HCT116 (cell line): Measurements from ENCODE around the gene DCTD. TPM values are rescaled to one million over a fixed set of nuclear protein-coding genes. Genes with fewer than 3 reads are reported as not detected.

Experiments used
- ATAC-seq: fragments of 200-7000 bp; cut with Tn5 transposase; 2 replicates; pipeline ENCODE4 v1.9.1; 2020; ENCODE audit warnings: mild to moderate bottlenecking, moderate library complexity
- Bru-seq: library from RNA; stranded (reverse); fragments of 400-500 nt; gene quantifications from one replicate; lab custom pipeline; 2021; lab: Mats Ljungman, UMichigan
- BruChase-seq, 2 experiments: library from RNA; stranded (reverse); fragments of 400-500 nt; gene quantifications; one replicate each; lab custom pipeline; 2021; lab: Mats Ljungman, UMichigan
- BruUV-seq: library from RNA; stranded (reverse); fragments of 400-500 nt; replicated peaks from 2 replicates; lab custom pipeline; 2021; lab: Mats Ljungman, UMichigan
- CTCF ChIA-PET: fragments of 300-600 bp; sonication (Branson Sonifier 250); formaldehyde crosslinking; loops from one replicate; lab custom pipeline; 2021; ENCODE audit warnings: antibody characterized with exemption; lab: Charles Lee
- POLR2A ChIA-PET: fragments of 300-600, 350-600 bp; sonication (Branson Sonifier 250); formaldehyde crosslinking; loops from one replicate; lab custom pipeline; 2021; ENCODE audit warnings: antibody characterized with exemption; lab: Charles Lee
- RAD21 ChIA-PET, 2 experiments: fragments of 300-600 bp; sonication (Branson Sonifier 250); formaldehyde crosslinking; loops; one replicate each; lab custom pipeline; 2023; ENCODE audit warnings: low total read pairs in 2 of 2; ENCODE audit not compliant: uncharacterized antibody in 2 of 2, unreplicated experiment in 2 of 2, low non-redundant PET in 1 of 2; lab: Charles Lee
- DNase-seq: peaks from one replicate; pipeline ENCODE4 v3.0.0-alpha.2; 2010; ENCODE audit warnings: low read depth, low spot score
- H2AFZ ChIP-seq: fragments of 200-600 bp; shearing (Covaris generic), sonication (generic); 2 replicates; pipeline ENCODE4 v1.6.1; 2017; ENCODE audit warnings: low read depth, mixed run types, mixed read lengths, antibody characterized with exemption, low read length; ENCODE audit not compliant: poor library complexity, severe bottlenecking
- H3K27ac ChIP-seq: 2 replicates; pipeline ENCODE4 v1.5.1; 2012; ENCODE audit warnings: low read depth, low read length
- H3K27me3 ChIP-seq: fragments of 200-600 bp; sonication (generic); 2 replicates; pipeline ENCODE4 v1.6.1; 2016; ENCODE audit warnings: mixed run types, low read length, mixed read lengths; ENCODE audit not compliant: insufficient read depth
- H3K36me3 ChIP-seq, 2 experiments: fragments of 200-500 bp in 1 of 2; fragments of 200-600 bp in 1 of 2; sonication (Bioruptor generic) in 1 of 2; sonication (generic) in 1 of 2; 2 replicates each; pipeline versions ENCODE4 v1.5.1 to v1.6.1; 2014 to 2016; ENCODE audit warnings: low read length in 2 of 2, inconsistent platforms in 1 of 2, mixed read lengths in 1 of 2, mixed run types in 1 of 2; ENCODE audit not compliant: insufficient read depth in 2 of 2, control insufficient read depth in 1 of 2
- H3K4me1 ChIP-seq, 2 experiments: fragments of 200-600 bp in 1 of 2; sonication (generic) in 1 of 2; 2 replicates each; pipeline versions ENCODE4 v1.5.1 to v1.6.1; 2012 to 2017; ENCODE audit warnings: low read length in 2 of 2, inconsistent platforms in 1 of 2, mild to moderate bottlenecking in 1 of 2, mixed read lengths in 1 of 2, mixed run types in 1 of 2, moderate library complexity in 1 of 2; ENCODE audit not compliant: insufficient read depth in 2 of 2, control insufficient read depth in 1 of 2
- H3K4me2 ChIP-seq: fragments of 200-600 bp; sonication (generic); 2 replicates; pipeline ENCODE4 v1.6.1; 2017; ENCODE audit warnings: mixed run types, low read length, mixed read lengths
- H3K4me3 ChIP-seq, 2 experiments: fragments of 200-600 bp in 1 of 2; sonication (generic) in 1 of 2; replicated peaks in 1 of 2; 2 replicates each; pipeline ENCODE4 v1.5.1; 2011 to 2016; ENCODE audit warnings: low read length in 2 of 2, control low read depth in 1 of 2, low read depth in 1 of 2, mild to moderate bottlenecking in 1 of 2, mixed read lengths in 1 of 2, mixed run types in 1 of 2
- H3K79me2 ChIP-seq: fragments of 200-600 bp; sonication (generic); 2 replicates; pipeline ENCODE4 v1.6.1; 2017; ENCODE audit warnings: mild to moderate bottlenecking, mixed run types, low read length, moderate library complexity, mixed read lengths; ENCODE audit not compliant: insufficient read depth
- H3K9ac ChIP-seq: fragments of 200-600 bp; sonication (generic); 2 replicates; pipeline ENCODE4 v1.6.1; 2016; ENCODE audit warnings: low read length, mixed read lengths
- H3K9me2 ChIP-seq: fragments of 200-600 bp; sonication (generic), shearing (Covaris generic); 2 replicates; pipeline ENCODE4 v1.6.1; 2017; ENCODE audit warnings: mixed run types, mild to moderate bottlenecking, moderate library complexity; ENCODE audit not compliant: insufficient read depth
- H3K9me3 ChIP-seq, 2 experiments: fragments of 200-500 bp in 1 of 2; fragments of 200-600 bp in 1 of 2; sonication (Bioruptor generic) in 1 of 2; sonication (generic) in 1 of 2; 2 replicates each; pipeline ENCODE4 v1.6.1; 2014 to 2017; ENCODE audit warnings: low read length in 2 of 2, mixed read lengths in 2 of 2, inconsistent platforms in 1 of 2, low read depth in 1 of 2, mild to moderate bottlenecking in 1 of 2, mixed run types in 1 of 2, moderate library complexity in 1 of 2; ENCODE audit not compliant: control insufficient read depth in 1 of 2, insufficient read depth in 1 of 2
- H4K20me1 ChIP-seq: fragments of 200-600 bp; sonication (generic), shearing (Covaris generic); 2 replicates; pipeline ENCODE4 v1.6.1; 2017; ENCODE audit warnings: mixed run types, mild to moderate bottlenecking, moderate library complexity; ENCODE audit not compliant: insufficient read depth
- CBX3 ChIP-seq: IDR thresholded peaks from 2 replicates; pipeline ENCODE4 v1.6.1; 2012; ENCODE audit warnings: low read depth
- CTCF ChIP-seq, 3 experiments: fragments of 200-600 bp in 1 of 3; sonication (generic) in 1 of 3; IDR thresholded peaks in 2 of 3; conservative IDR thresholded peaks in 1 of 3; 2 replicates each; pipeline ENCODE4 v1.5.1; 2012 to 2017; ENCODE audit warnings: low read depth in 2 of 3, low read length in 2 of 3, antibody characterized with exemption in 1 of 3, borderline replicate concordance in 1 of 3, control low read depth in 1 of 3, mild to moderate bottlenecking in 1 of 3, mixed read lengths in 1 of 3, mixed run types in 1 of 3, moderate library complexity in 1 of 3; ENCODE audit not compliant: insufficient read depth in 1 of 3
- EGR1 ChIP-seq: IDR thresholded peaks from 2 replicates; pipeline ENCODE4 v1.6.1; 2012; ENCODE audit warnings: low read depth
- ELF1 ChIP-seq: IDR thresholded peaks from 2 replicates; pipeline ENCODE4 v1.6.1; 2012; ENCODE audit warnings: low read depth, borderline replicate concordance
- EZH2 ChIP-seq: fragments of 200-600 bp; sonication (generic); IDR thresholded peaks from 2 replicates; pipeline ENCODE4 v1.6.1; 2017; ENCODE audit warnings: antibody characterized with exemption, mixed run types
- EZH2phosphoT487 ChIP-seq: fragments of 200-600 bp; IDR thresholded peaks from 2 replicates; pipeline ENCODE4 v1.6.1; 2018; ENCODE audit warnings: antibody characterized with exemption, borderline replicate concordance
- FOSL1 ChIP-seq: IDR thresholded peaks from 2 replicates; pipeline ENCODE4 v1.6.1; 2012; ENCODE audit warnings: low read depth
- MAX ChIP-seq: IDR thresholded peaks from 2 replicates; pipeline ENCODE4 v1.6.1; 2012
- POLR2A ChIP-seq: IDR thresholded peaks from 2 replicates; pipeline ENCODE4 v1.7.0; 2011; ENCODE audit warnings: borderline replicate concordance; ENCODE audit not compliant: insufficient read depth, insufficient read length; ENCODE audit errors: extremely low read depth
- POLR2AphosphoS5 ChIP-seq: IDR thresholded peaks from 2 replicates; pipeline ENCODE4 v1.6.1; 2011; ENCODE audit warnings: mild to moderate bottlenecking, low read depth, low read length, moderate library complexity
- RAD21 ChIP-seq: IDR thresholded peaks from 2 replicates; pipeline ENCODE4 v1.6.1; 2012; ENCODE audit warnings: low read depth, mild to moderate bottlenecking
- REST ChIP-seq: IDR thresholded peaks from 2 replicates; pipeline ENCODE4 v1.6.1; 2012; ENCODE audit warnings: low read depth
- SP1 ChIP-seq: IDR thresholded peaks from 2 replicates; pipeline ENCODE4 v1.6.1; 2012; ENCODE audit warnings: low read depth
- ZBTB33 ChIP-seq: IDR thresholded peaks from 2 replicates; pipeline ENCODE4 v1.6.1; 2011; ENCODE audit warnings: mild to moderate bottlenecking, low read length, moderate library complexity; ENCODE audit not compliant: insufficient replicate concordance; ENCODE audit errors: extremely low read depth
- ZFX ChIP-seq: fragments of 450-650 bp; IDR thresholded peaks from 2 replicates; pipeline ENCODE4 v1.6.1; 2017
- intact Hi-C: fragments of 100-400 bp; cut with micrococcal nuclease; formaldehyde crosslinking; loops from 2 replicates; pipeline ENCODE4 v1.10.0; 2022
- long read RNA-seq: library from polyadenylated mRNA; unstranded; transcript quantifications from one replicate; pipeline ENCODE4 v2.0.0, GENCODE V29; 2021; ENCODE audit not compliant: unreplicated experiment
- polyA plus RNA-seq: library from polyadenylated mRNA; unstranded; fragments of >200 nt; gene quantifications from 2 replicates; pipeline ENCODE4 v1.2.1, GENCODE V29; 2012; ENCODE audit warnings: missing spikeins
- total RNA-seq: library from RNA; stranded (reverse); gene quantifications from one replicate; pipeline ENCODE4 v1.2.1, GENCODE V29; 2021; ENCODE audit not compliant: unreplicated experiment

Gene DCTD
- total RNA-seq (96.3 TPM), Bru-seq, nascent RNA (percentile 86 among the genes with signal in this experiment), BruChase-seq, experiment 1, labeled RNA remaining after a 6-hour chase (percentile 89 among the genes with signal in this experiment), BruChase-seq, experiment 2, labeled RNA remaining after a 2-hour chase (percentile 81 among the genes with signal in this experiment)
- 83.0 and 86.6 TPM in 2 replicates for polyA plus RNA-seq
- long read RNA-seq, transcript DCTD-201 (6 exons, 1,931 nt), result major isoform, 69 of 145 reads
- long read RNA-seq, transcript DCTD-202 (6 exons, 1,972 nt), result minor isoform, 25 of 145 reads
- long read RNA-seq, partial matches to known transcripts, result 9 of 145 reads
- long read RNA-seq, other reads (novel, unspliced or antisense), result 37 of 145 reads

GRCh38 chr4:182917182-182918043 is at the start of gene DCTD:
TSS of gene DCTD (minus strand) at chr4:182917386. CDS start at chr4:182915568, 1,818 bp downstream.
- Histone ChIP-seq H3K79me2 (peaks cover 33% of the 10 kb centered on the region), H4K20me1 (no peaks in the 10 kb centered on the region), H3K9ac (peak within 1 kb of the TSS; percentile 90), H3K4me2 (peak within 1 kb of the TSS; percentile 98), H3K4me3 (peak within 1 kb of the TSS; percentile 69 to 71), H3K27me3 (no peaks in the 10 kb centered on the region), H3K9me3 (no peaks in the 10 kb centered on the region), H3K9me2 (no peaks in the 10 kb centered on the region), H3K4me1 (peaks cover 10 to 20% of the 10 kb centered on the region in 2 experiments; a peak in 2 of 4 replicates), H3K27ac (peak within 1 kb of the TSS; percentile 87), H3K36me3 (peaks cover 5 to 21% of the 10 kb centered on the region in 2 experiments; a peak in 2 of 4 replicates), H2AFZ (peak within 1 kb of the TSS; percentile 27)
- RAD21 ChIA-PET, result no interaction called here
- POLR2A ChIA-PET, result interaction anchor here (1.2 kb wide), 1 partner anchor 9 kb away, joined by 3 read pairs; no protein-coding TSS in a partner anchor
- TF ChIP-seq REST (no peak), FOSL1 (no peak), EZH2 (no peak), MAX (peak; percentile 67), ELF1 (no peak), ZFX (peak; percentile 84), SP1 (no peak), ZBTB33 (no peak), CTCF (IDR thresholded peaks at IDR 0.05 in 2 of 3, conservative IDR thresholded peaks at IDR 0.05 in 1 of 3; ENCODE audit: borderline replicate concordance in 1 of 3, insufficient read depth in 1 of 3, low read depth in 2 of 3, low read length in 2 of 3) (peak; percentile 12 to 50 (median 29); a peak in 3 of 6 replicates), POLR2AphosphoS5 (peak; percentile 62; the same call in 1 of the 2 replicates), POLR2A (peak; percentile 49), EGR1 (0 out of 2 replicates have a peak, but pooled peaks have one; percentile 38), EZH2phosphoT487 (no peak), CBX3 (peak; percentile 13; the same call in 1 of the 2 replicates), RAD21 (no peak)
- intact Hi-C loops, result no loop called here
- CTCF ChIA-PET, result interaction anchor here (1.4 kb wide), 1 partner anchor 345 kb away, joined by 4 read pairs; no protein-coding TSS in a partner anchor
- BruUV-seq, result TSS peak; percentile 77
- peak; percentile 83 for ATAC-seq
- DNase-seq, result no peak
